NT2/D1 (cell line): ENCODE data around the gene GFOD1.

Experiments used
- SUZ12 ChIP-seq: IDR thresholded peaks from 2 replicates; pipeline ENCODE4 v1.6.1; 2011; ENCODE audit not compliant: insufficient read length, insufficient read depth; ENCODE audit errors: extremely low read depth
- ZNF274 ChIP-seq: IDR thresholded peaks from 2 replicates; pipeline ENCODE4 v1.6.1; 2011; ENCODE audit warnings: mild to moderate bottlenecking, low read depth, low read length

- no peak for TF ChIP-seq ZNF274
- no peak for TF ChIP-seq SUZ12
Measured at GRCh38 chr6:13465734-13466133, 21.7 kb downstream of the GFOD1 start.
